ENCODE measurements around the gene GATA2.

Gene GATA2

DNA sequence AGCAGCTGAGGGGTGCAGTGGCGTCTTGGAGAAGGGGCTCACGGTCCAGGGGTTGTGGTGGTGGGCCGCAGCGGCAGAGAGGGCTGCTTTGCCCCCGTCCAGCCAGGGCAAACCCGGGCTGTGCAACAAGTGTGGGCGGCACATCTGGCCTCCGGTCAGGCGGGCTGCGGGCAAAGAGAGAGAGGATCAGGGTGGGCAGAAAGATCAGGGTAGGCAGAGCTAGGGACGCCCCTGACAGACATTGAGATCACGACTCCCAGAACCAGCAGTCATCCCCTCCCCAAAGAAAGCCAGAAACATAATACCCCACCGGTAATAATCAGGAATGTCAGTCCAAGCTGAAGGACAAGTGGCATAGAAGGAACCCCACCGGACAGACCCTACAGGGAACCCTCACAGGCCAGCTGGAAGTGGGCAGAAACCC lies 6.8 kb downstream of the GATA2 start:
- TF ChIP-seq CTCF (IDR thresholded peaks at IDR 0.05; ENCODE audit: low read depth, low read length, missing control alignments) = no peak
- H3K4me3 ChIP-seq (ENCODE audit: low read depth, low read length) = peak overlapping the region; percentile 46
- in situ Hi-C loops (cut with HindIII; ENCODE audit: low sequenced_read_pairs) = no loop called here
- DNase-seq (ENCODE audit: low read depth) = no peak

- peak overlapping the region; percentile 46 for H3K4me3 ChIP-seq (ENCODE audit: low read depth, low read length)
- in situ Hi-C loops (cut with HindIII; ENCODE audit: low sequenced_read_pairs) = no loop called here
Observed at GRCh38 chr3:128485282-128486204, 7.5 kb downstream of the GATA2 start.

GRCh38 chr3:128484404-128485281 lies 8.4 kb downstream of the GATA2 start:
- DNase-seq (ENCODE audit: low read depth) = no peak
- in situ Hi-C loops (cut with HindIII; ENCODE audit: low sequenced_read_pairs) = no loop called here
- H3K4me3 ChIP-seq (ENCODE audit: low read depth, low read length) = no peak overlapping the region
- no peak for TF ChIP-seq CTCF (IDR thresholded peaks at IDR 0.05; ENCODE audit: low read depth, low read length, missing control alignments)

More at GRCh38 chr3:128485282-128486204, 7.5 kb downstream of the GATA2 start:
- no peak for TF ChIP-seq CTCF (IDR thresholded peaks at IDR 0.05; ENCODE audit: low read depth, low read length, missing control alignments)
- no peak for DNase-seq (ENCODE audit: low read depth)

DNA sequence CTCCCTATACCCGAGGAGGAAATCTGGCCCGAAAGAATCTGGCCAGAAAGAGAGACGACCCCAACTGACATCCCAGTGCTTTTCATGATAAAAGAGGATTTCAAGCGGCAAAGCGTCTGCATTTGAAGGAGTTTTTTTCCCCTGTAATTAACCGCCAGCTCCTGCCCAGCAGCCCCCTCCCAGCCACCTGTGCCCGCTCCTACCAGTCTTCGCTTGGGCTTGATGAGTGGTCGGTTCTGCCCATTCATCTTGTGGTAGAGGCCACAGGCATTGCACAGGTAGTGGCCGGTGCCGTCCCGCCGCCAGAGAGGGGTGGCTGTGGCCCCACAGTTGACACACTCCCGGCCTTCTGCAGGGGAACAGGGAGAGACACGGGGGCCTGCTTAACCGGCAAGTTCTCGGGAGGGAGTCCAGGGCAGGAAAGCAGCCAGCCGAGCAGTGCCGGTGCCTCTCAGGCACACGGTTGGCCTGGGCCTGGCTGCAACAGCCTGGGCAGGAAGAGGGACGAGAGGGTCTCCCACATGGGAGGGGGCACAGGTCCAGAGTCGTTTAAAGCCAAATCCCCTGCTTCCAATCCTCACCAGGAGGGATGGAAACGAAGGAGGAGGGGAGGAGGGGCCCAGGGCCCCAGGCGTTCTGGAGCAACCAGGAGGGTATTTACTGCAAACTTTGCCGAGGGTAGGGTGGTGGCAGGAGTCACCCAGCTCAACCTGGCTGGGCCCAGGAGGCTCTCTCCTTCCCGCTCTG lies 9.2 kb downstream of the GATA2 start:
- H3K4me3 ChIP-seq (ENCODE audit: low read depth, low read length) = peak overlapping the region; percentile 2
- in situ Hi-C loops (cut with HindIII; ENCODE audit: low sequenced_read_pairs) = no loop called here
- DNase-seq (ENCODE audit: low read depth) = no peak
- TF ChIP-seq CTCF (IDR thresholded peaks at IDR 0.05; ENCODE audit: low read depth, low read length, missing control alignments) = no peak

DNA sequence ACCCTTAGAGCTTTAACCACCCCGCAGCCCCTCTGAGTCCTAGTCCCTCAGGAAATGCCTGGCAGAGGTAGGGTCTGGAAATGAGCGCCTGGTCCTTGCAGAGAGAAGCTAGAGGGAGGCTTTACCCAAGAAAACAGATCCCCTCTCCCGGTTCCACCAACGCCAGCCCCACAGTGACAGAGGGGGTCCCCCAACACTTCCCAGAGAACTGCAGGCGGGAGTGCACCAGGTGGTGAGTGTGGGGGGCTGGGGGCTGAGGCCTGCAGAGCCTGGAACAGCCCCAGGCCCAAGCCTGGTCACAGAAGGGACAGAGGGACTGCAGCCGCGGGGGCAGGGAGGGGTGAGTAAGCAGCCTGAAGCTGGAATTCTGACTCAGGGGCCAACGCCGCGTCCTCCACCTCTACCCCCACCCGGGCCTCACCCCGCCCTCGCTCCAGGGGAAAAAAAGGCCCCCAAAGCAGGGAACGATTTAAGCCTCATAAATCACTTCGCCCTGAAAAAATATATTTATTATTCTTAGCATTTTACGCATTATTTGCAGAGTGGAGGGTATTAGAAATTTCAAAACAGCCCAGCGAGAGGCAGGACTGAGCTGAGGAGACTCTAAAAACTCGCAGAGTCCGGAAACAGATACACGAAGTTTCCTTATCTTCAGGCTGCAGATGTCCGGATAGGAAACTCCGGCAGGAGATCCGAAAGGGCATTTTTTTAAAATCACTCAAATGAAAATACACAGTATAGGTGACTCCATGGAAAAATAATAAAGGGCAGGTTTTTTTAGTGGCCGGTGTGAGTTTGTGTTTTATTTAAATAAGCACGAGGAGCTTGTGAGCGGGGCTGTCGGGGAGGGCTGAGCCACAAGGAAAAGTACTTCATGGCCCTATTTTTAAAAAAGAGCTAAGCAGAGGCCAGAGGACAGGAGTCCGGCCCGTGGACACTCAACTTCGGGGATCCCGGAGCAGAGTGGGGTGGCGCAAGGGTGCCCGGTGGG lies 10.0 kb downstream of the GATA2 start:
- in situ Hi-C loops (cut with HindIII; ENCODE audit: low sequenced_read_pairs) = no loop called here
- DNase-seq (ENCODE audit: low read depth) = no peak
- peak overlapping the region; percentile 2 for H3K4me3 ChIP-seq (ENCODE audit: low read depth, low read length)
- TF ChIP-seq CTCF (IDR thresholded peaks at IDR 0.05; ENCODE audit: low read depth, low read length, missing control alignments) = peak; percentile 19
